PC-3 (cell line): ENCODE results near the gene UAP1. TPM values are rescaled to one million over a fixed set of nuclear protein-coding genes. Genes with fewer than 3 reads are reported as not detected.

Experiments used
- ATAC-seq: fragments of 200-7000 bp; cut with Tn5 transposase; 2 replicates; pipeline ENCODE4 v1.9.1; 2020; ENCODE audit warnings: mild to moderate bottlenecking, moderate library complexity
- Bru-seq: library from RNA; stranded (reverse); fragments of 400-500 nt; gene quantifications from one replicate; lab custom pipeline; 2021; lab: Mats Ljungman, UMichigan
- BruChase-seq, 2 experiments: library from RNA; stranded (reverse); fragments of 400-500 nt; gene quantifications; one replicate each; lab custom pipeline; 2021; lab: Mats Ljungman, UMichigan
- BruUV-seq: library from RNA; stranded (reverse); fragments of 400-500 nt; replicated peaks from 2 replicates; lab custom pipeline; 2021; lab: Mats Ljungman, UMichigan
- CTCF ChIA-PET: fragments of 300-600 bp; sonication (Branson Sonifier 250); formaldehyde crosslinking; loops from one replicate; lab custom pipeline; 2022; ENCODE audit warnings: antibody characterized with exemption; lab: Charles Lee
- POLR2A ChIA-PET: fragments of 300-600 bp; sonication (Branson Sonifier 250); formaldehyde crosslinking; loops from one replicate; lab custom pipeline; 2022; ENCODE audit warnings: antibody characterized with exemption; ENCODE audit not compliant: unreplicated experiment; lab: Charles Lee
- DNase-seq: peaks from one replicate; pipeline ENCODE4 v3.0.0-alpha.2; 2015
- H2AFZ ChIP-seq: fragments of 300-600 bp; sonication (generic); 2 replicates; pipeline ENCODE4 v1.6.0; 2016; ENCODE audit warnings: antibody characterized with exemption, low read length
- H3F3A ChIP-seq: fragments of 300-600 bp; sonication (generic); one replicate; pipeline ENCODE4 v1.6.0; 2017; ENCODE audit warnings: antibody characterized with exemption, low read length, control low read depth, mild to moderate bottlenecking; ENCODE audit not compliant: unreplicated experiment
- H3K27ac ChIP-seq: fragments of 300-600 bp; sonication (generic); 2 replicates; pipeline ENCODE4 v1.5.1; 2016; ENCODE audit warnings: mild to moderate bottlenecking, low read length
- H3K27me3 ChIP-seq: fragments of 300-600 bp; sonication (generic); 2 replicates; pipeline ENCODE4 v1.6.1; 2016; ENCODE audit warnings: low read length, mixed read lengths
- H3K36me3 ChIP-seq: fragments of 300-600 bp; sonication (generic); 2 replicates; pipeline ENCODE4 v1.6.1; 2016; ENCODE audit warnings: low read depth, mixed run types, low read length, mixed read lengths
- H3K4me1 ChIP-seq: fragments of 300-600 bp; sonication (generic); 2 replicates; pipeline ENCODE4 v1.5.1; 2016; ENCODE audit warnings: low read length; ENCODE audit not compliant: insufficient read depth
- H3K4me2 ChIP-seq: fragments of 300-600 bp; sonication (generic); 2 replicates; pipeline ENCODE4 v1.6.0; 2016; ENCODE audit warnings: low read length
- H3K4me3 ChIP-seq: fragments of 300-600 bp; sonication (generic); 2 replicates; pipeline ENCODE4 v1.5.1; 2016; ENCODE audit warnings: mild to moderate bottlenecking, low read length, mixed read lengths
- H3K79me2 ChIP-seq: fragments of 300-600 bp; sonication (generic); 2 replicates; pipeline ENCODE4 v1.6.1; 2017; ENCODE audit warnings: low read length, mixed read lengths
- H3K9ac ChIP-seq: fragments of 300-600 bp; sonication (generic); 2 replicates; pipeline ENCODE4 v1.6.0; 2016; ENCODE audit warnings: mild to moderate bottlenecking, low read length
- H3K9me2 ChIP-seq: fragments of 300-600 bp; sonication (generic); replicated peaks from 2 replicates; pipeline ENCODE4 v1.6.1; 2016; ENCODE audit warnings: mixed run types, low read length, mixed read lengths
- H3K9me3 ChIP-seq: fragments of 300-600 bp; sonication (generic); 2 replicates; pipeline ENCODE4 v1.6.1; 2016; ENCODE audit warnings: low read length, mixed read lengths
- H4K20me1 ChIP-seq: fragments of 300-600 bp; sonication (generic); 2 replicates; pipeline ENCODE4 v1.6.1; 2016; ENCODE audit warnings: low read length, mixed read lengths
- EZH2 ChIP-seq: fragments of 300-600 bp; sonication (generic); IDR thresholded peaks from one replicate; pipeline ENCODE4 v1.6.1; 2017; ENCODE audit warnings: antibody characterized with exemption, mild to moderate bottlenecking, low read length; ENCODE audit not compliant: unreplicated experiment
- EZH2phosphoT487 ChIP-seq: fragments of 300-600 bp; sonication (generic); IDR thresholded peaks from 2 replicates; pipeline ENCODE4 v1.6.1; 2018; ENCODE audit warnings: mild to moderate bottlenecking, antibody characterized with exemption, low read length, borderline replicate concordance
- intact Hi-C: fragments of 100-400 bp; cut with micrococcal nuclease; formaldehyde crosslinking; loops from 2 replicates; pipeline ENCODE4 v1.9.0; 2023
- long read RNA-seq: library from polyadenylated mRNA; unstranded; transcript quantifications from one replicate; pipeline ENCODE4 v2.0.0, GENCODE V29; 2021; ENCODE audit not compliant: unreplicated experiment
- total RNA-seq: library from RNA; depleted of rRNA; stranded (reverse); fragments of >200 nt; gene quantifications from 2 replicates; pipeline ENCODE4 v1.2.3, GENCODE V29; 2014; rRNA removed
- TF ChIP-seq, protein P1 (sequence below): fragments of 300-600 bp; sonication (generic); conservative IDR thresholded peaks from 2 replicates; pipeline ENCODE4 v1.5.1; 2017; ENCODE audit warnings: antibody characterized with exemption, low read depth, mild to moderate bottlenecking, low read length

The UAP1 gene
- total RNA-seq (116 and 118 TPM in 2 replicates), Bru-seq, nascent RNA (percentile 97 among the genes with signal in this experiment), BruChase-seq, experiment 1, labeled RNA remaining after a 6-hour chase (percentile 93 among the genes with signal in this experiment), BruChase-seq, experiment 2, labeled RNA remaining after a 2-hour chase (percentile 88 among the genes with signal in this experiment)
- long read RNA-seq, transcript UAP1-204 (10 exons, 2,294 nt), result minor isoform, 18 of 202 reads
- long read RNA-seq, transcript UAP1-203 (10 exons, 2,069 nt), result minor isoform, 5 of 202 reads
- long read RNA-seq, transcript UAP1-201 (11 exons, 2,377 nt), result major isoform, 129 of 202 reads
- long read RNA-seq, partial matches to known transcripts, result 10 of 202 reads
- long read RNA-seq, other reads (novel, unspliced or antisense), result 39 of 202 reads

DNA sequence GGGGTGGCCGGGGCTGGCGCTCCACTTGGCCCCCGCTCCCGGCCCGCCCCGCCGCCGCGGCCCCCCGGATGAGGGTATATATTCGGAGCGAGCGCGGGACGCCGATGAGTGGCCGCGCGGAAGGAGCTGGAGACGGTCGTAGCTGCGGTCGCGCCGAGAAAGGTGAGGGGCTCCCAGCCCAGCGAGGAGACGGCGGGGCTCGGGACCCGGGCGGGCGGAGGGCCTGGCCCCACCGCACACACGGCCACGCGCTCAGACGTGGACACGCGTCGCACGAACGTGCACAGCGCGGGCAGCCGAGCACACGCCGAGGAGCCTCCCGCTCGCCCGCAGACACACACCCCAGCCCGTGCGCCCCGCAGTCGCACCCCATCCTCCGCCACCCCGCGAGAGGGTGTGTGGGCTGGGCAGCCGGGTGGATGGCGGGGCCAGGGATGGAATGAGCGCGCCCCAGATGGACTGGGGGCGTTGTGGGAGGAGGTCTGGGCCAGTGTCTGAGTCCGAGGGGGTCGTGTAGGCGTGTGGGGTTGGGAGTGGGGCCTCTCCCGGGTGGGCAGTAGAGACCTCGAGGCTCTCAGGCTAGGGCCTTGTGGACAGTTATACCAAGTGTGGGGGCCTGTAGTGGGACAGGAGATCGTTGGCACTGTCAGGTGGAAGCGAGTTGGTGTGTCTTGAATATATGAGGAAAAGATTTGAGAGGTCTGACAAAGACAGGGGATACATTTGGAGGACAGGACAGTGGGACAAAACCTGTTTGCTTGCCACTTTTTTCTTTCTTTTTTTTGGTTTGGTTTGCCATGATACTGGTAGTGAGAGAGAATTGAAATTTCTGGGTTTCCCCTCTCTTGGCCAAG lies at the start of gene UAP1:
TSS of gene UAP1 (plus strand) at position 107 of the 854 bp plus-strand sequence. CDS start 4,347 bp downstream, outside the sequence.
- TF ChIP-seq EZH2phosphoT487, result peak; percentile 94
- no peak for TF ChIP-seq EZH2
- POLR2A ChIA-PET, result interaction anchor here (0.6 kb wide), 1 partner anchor 51 kb away, joined by 3 read pairs; no protein-coding TSS in a partner anchor
- peak within 1 kb of the TSS; percentile 83 for H3K9ac ChIP-seq
- ATAC-seq (peak; percentile 35), DNase-seq (no peak)
- H3K27ac ChIP-seq, result peak within 1 kb of the TSS; percentile 69
- CTCF ChIA-PET, result no interaction called here
- intact Hi-C loops, result loop anchor here (1.0 to 2.0 kb wide), 3 partner anchors 21 to 59 kb away; no protein-coding TSS in a partner anchor
- H3K27me3 ChIP-seq, result no peaks in the 10 kb centered on the region
- H3K4me1 ChIP-seq, result peaks cover 36% of the 10 kb centered on the region
- H3K4me3 ChIP-seq, result peak within 1 kb of the TSS; percentile 94
- H3K9me2 ChIP-seq, result no peaks in the 10 kb centered on the region
- peak within 1 kb of the TSS; percentile 91 for H3K4me2 ChIP-seq
- no peaks in the 10 kb centered on the region for H3F3A ChIP-seq
- peaks cover 32% of the 10 kb centered on the region for H4K20me1 ChIP-seq
- peaks cover 54% of the 10 kb centered on the region for H3K79me2 ChIP-seq
- peak within 1 kb of the TSS; percentile 93 for H2AFZ ChIP-seq
- H3K9me3 ChIP-seq, result no peaks in the 10 kb centered on the region
- no TSS peak for BruUV-seq
- peaks cover 9% of the 10 kb centered on the region for H3K36me3 ChIP-seq

DNA sequence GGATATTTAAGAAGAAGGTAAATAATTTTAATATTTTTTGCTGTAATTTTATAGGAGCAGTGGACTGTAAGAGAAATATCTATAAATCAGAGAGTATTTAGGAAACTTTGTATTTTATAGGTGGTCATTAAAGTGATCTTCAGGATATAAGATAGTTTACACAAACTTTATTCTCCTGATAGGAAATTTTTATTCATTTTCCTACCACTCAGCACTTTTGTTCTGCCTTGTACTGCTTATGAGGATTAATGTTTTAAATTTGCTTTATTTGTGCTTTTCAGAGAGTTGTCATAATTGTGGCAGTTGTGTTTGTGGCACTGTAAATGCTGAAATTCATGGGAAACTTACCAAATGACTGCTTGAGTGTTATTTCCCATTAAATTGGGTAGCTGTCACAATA lies 34.2 kb upstream of the UAP1 start:
- CTCF ChIA-PET, result no interaction called here
- BruUV-seq, result no TSS peak
- H3K9me2 ChIP-seq, result no peaks in the 10 kb centered on the region
- H3K27me3 ChIP-seq, result no peaks in the 10 kb centered on the region
- peaks cover 55% of the 10 kb centered on the region for H3K36me3 ChIP-seq
- no peak overlapping the region for H3K4me2 ChIP-seq
- ATAC-seq, result no peak
- POLR2A ChIA-PET, result interaction anchor here (0.6 kb wide), 2 partner anchors 9 to 52 kb away, joined by 3 read pairs; no protein-coding TSS in a partner anchor
- no peaks in the 10 kb centered on the region for H3K4me1 ChIP-seq
- intact Hi-C loops, result no loop called here
- H3F3A ChIP-seq, result no peaks in the 10 kb centered on the region
- H3K9ac ChIP-seq, result no peak overlapping the region
- H4K20me1 ChIP-seq, result no peaks in the 10 kb centered on the region
- H3K27ac ChIP-seq, result no peak overlapping the region
- H3K9me3 ChIP-seq, result no peaks in the 10 kb centered on the region
- TF ChIP-seq, protein P1, sequence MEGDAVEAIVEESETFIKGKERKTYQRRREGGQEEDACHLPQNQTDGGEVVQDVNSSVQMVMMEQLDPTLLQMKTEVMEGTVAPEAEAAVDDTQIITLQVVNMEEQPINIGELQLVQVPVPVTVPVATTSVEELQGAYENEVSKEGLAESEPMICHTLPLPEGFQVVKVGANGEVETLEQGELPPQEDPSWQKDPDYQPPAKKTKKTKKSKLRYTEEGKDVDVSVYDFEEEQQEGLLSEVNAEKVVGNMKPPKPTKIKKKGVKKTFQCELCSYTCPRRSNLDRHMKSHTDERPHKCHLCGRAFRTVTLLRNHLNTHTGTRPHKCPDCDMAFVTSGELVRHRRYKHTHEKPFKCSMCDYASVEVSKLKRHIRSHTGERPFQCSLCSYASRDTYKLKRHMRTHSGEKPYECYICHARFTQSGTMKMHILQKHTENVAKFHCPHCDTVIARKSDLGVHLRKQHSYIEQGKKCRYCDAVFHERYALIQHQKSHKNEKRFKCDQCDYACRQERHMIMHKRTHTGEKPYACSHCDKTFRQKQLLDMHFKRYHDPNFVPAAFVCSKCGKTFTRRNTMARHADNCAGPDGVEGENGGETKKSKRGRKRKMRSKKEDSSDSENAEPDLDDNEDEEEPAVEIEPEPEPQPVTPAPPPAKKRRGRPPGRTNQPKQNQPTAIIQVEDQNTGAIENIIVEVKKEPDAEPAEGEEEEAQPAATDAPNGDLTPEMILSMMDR, result no peak
- no peak for TF ChIP-seq EZH2phosphoT487
- no peak for TF ChIP-seq EZH2
- no peak overlapping the region for H3K4me3 ChIP-seq
- DNase-seq, result no peak
- H2AFZ ChIP-seq, result no peak overlapping the region
- H3K79me2 ChIP-seq, result no peaks in the 10 kb centered on the region

DNA sequence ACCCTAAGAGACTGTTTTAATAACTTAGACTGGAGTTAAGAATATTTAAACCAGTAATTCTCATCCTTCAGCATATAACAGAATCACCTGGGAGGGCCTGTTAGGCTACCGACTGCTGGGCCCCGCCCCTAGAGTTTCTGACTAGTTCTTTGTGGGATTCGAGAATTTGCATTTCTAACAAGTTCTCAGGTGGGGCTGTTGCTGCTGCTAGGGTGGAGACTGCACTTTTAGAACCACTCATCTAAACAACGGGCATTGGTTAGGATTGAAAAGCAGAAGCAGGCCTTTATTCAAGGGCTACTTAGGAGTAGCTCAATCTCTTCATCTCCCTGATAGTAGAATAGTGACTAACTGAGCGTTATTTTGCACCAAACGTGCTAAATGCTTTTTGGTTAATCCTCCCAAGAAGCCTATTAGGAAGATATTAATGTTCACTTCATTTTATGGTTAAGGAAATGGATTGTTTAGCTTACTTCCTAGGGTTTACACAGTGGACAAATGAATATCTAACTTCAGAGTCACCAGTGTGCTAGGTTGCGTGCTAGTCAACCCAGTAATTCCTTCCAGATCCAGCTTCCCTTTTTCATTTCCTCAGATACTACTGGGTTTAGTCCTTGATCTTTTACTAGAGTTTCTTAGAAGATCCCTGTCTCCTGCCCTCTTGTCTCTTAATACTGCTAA lies 31.1 kb upstream of the UAP1 start:
- Histone ChIP-seq H3K9me2 (no peaks in the 10 kb centered on the region), H3K9me3 (no peaks in the 10 kb centered on the region), H3K27ac (no peak overlapping the region), H3K9ac (no peak overlapping the region), H3K36me3 (peaks cover 26% of the 10 kb centered on the region), H3K79me2 (no peaks in the 10 kb centered on the region), H2AFZ (no peak overlapping the region), H3K27me3 (no peaks in the 10 kb centered on the region), H4K20me1 (no peaks in the 10 kb centered on the region), H3K4me2 (no peak overlapping the region), H3F3A (no peaks in the 10 kb centered on the region), H3K4me1 (no peaks in the 10 kb centered on the region), H3K4me3 (no peak overlapping the region)
- ChIA-PET CTCF (no interaction called here), POLR2A (no interaction called here)
- intact Hi-C loops, result no loop called here
- no TSS peak for BruUV-seq
- TF ChIP-seq, protein P1, result no peak
- TF ChIP-seq EZH2 (no peak), EZH2phosphoT487 (no peak)
- no peak for ATAC-seq
- no peak for DNase-seq
